BJ (cell line): ENCODE measurements around the gene STON2. TPM values are rescaled to one million over a fixed set of nuclear protein-coding genes. Genes with fewer than 3 reads are reported as not detected.

Experiments
- CTCF ChIA-PET: fragments of 350-600 bp; formaldehyde crosslinking; extraction: SDS; loops from one replicate; lab custom pipeline; 2021; ENCODE audit warnings: antibody characterized with exemption, inconsistent platforms; lab: Yijun Ruan, JAX
- POLR2A ChIA-PET: fragments of 300-600 bp; sonication (Branson Sonifier 250); formaldehyde crosslinking; extraction: SDS; loops from one replicate; lab custom pipeline; 2021; ENCODE audit warnings: antibody characterized with exemption; lab: Charles Lee
- DNase-seq: peaks from one replicate; pipeline ENCODE4 v3.0.0-alpha.2; 2011; ENCODE audit warnings: low read depth
- H3K27me3 ChIP-seq: 2 replicates; pipeline ENCODE4 v1.6.0; 2011; ENCODE audit warnings: low read length; ENCODE audit not compliant: control insufficient read depth, insufficient read depth
- H3K36me3 ChIP-seq: 2 replicates; pipeline ENCODE4 v1.5.1; 2011; ENCODE audit warnings: low read length; ENCODE audit not compliant: control insufficient read depth, insufficient read depth
- H3K4me3 ChIP-seq: 2 replicates; pipeline ENCODE4 v1.5.1; 2011; ENCODE audit warnings: low read depth, mild to moderate bottlenecking, control low read depth, low read length
- polyA plus RNA-seq: library from polyadenylated mRNA; depleted of rRNA; stranded (reverse); fragments of >200 nt; gene quantifications from 2 replicates; pipeline ENCODE4 v1.2.3, GENCODE V29; 2011
- TF ChIP-seq, protein P1 (sequence below): IDR thresholded peaks from 2 replicates; pipeline ENCODE4 v1.5.1; 2011; ENCODE audit warnings: low read depth, mild to moderate bottlenecking, control low read depth, inconsistent platforms, low read length, moderate library complexity; ENCODE audit not compliant: insufficient read depth

Gene STON2
- polyA plus RNA-seq, 1 experiment, result not detected

GRCh38 chr14:81319946-81320345, 80.2 kb downstream of the STON2 start:
- CTCF ChIA-PET, result no interaction called here
- Histone ChIP-seq H3K4me3 (no peak overlapping the region), H3K27me3 (no peaks in the 10 kb centered on the region), H3K36me3 (no peaks in the 10 kb centered on the region)
- POLR2A ChIA-PET, result no interaction called here
- no peak for DNase-seq
- TF ChIP-seq, protein P1, sequence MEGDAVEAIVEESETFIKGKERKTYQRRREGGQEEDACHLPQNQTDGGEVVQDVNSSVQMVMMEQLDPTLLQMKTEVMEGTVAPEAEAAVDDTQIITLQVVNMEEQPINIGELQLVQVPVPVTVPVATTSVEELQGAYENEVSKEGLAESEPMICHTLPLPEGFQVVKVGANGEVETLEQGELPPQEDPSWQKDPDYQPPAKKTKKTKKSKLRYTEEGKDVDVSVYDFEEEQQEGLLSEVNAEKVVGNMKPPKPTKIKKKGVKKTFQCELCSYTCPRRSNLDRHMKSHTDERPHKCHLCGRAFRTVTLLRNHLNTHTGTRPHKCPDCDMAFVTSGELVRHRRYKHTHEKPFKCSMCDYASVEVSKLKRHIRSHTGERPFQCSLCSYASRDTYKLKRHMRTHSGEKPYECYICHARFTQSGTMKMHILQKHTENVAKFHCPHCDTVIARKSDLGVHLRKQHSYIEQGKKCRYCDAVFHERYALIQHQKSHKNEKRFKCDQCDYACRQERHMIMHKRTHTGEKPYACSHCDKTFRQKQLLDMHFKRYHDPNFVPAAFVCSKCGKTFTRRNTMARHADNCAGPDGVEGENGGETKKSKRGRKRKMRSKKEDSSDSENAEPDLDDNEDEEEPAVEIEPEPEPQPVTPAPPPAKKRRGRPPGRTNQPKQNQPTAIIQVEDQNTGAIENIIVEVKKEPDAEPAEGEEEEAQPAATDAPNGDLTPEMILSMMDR, result no peak

DNA sequence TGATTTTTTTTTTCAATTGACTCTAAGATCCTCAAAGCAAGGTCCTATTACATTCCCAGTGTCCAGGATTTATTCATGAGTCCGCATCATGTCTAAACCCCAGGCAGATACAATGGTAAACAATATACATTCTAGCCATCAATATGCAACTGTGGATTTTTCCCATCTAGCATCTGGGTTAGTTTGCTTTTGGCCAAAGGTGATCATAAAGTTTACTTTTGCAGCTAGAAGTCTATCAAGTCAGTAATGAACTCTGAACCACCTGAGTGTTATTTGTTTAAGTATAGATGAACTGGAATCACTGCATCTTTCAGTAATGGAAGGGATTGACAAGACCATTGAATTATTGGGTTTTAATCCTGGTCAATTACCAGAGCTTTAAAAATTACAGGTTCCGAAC, 80.8 kb downstream of the STON2 start:
- Histone ChIP-seq H3K27me3 (no peaks in the 10 kb centered on the region), H3K36me3 (no peaks in the 10 kb centered on the region), H3K4me3 (no peak overlapping the region)
- ChIA-PET CTCF (no interaction called here), POLR2A (no interaction called here)
- TF ChIP-seq, protein P1, result no peak
- DNase-seq, result no peak

GRCh38 chr14:81315341-81315740, 84.8 kb downstream of the STON2 start:
- TF ChIP-seq, protein P1, result no peak
- no peaks in the 10 kb centered on the region for H3K36me3 ChIP-seq
- H3K4me3 ChIP-seq, result no peak overlapping the region
- POLR2A ChIA-PET, result no interaction called here
- H3K27me3 ChIP-seq, result no peaks in the 10 kb centered on the region
- CTCF ChIA-PET, result no interaction called here
- no peak for DNase-seq

GRCh38 chr14:81314443-81315175, 85.5 kb downstream of the STON2 start:
- no peak for DNase-seq
- H3K27me3 ChIP-seq, result no peaks in the 10 kb centered on the region
- CTCF ChIA-PET, result no interaction called here
- H3K36me3 ChIP-seq, result no peaks in the 10 kb centered on the region
- H3K4me3 ChIP-seq, result no peak overlapping the region
- POLR2A ChIA-PET, result no interaction called here
- TF ChIP-seq, protein P1, result no peak

- Histone ChIP-seq H3K4me3 (no peak overlapping the region), H3K27me3 (no peaks in the 10 kb centered on the region), H3K36me3 (no peaks in the 10 kb centered on the region)
- ChIA-PET POLR2A (no interaction called here), CTCF (no interaction called here)
- no peak for DNase-seq
- TF ChIP-seq, protein P1, result no peak
Measured at GRCh38 chr14:81313775-81314429, 86.2 kb downstream of the STON2 start.
